ENCODE results near the gene AP2M1.
"Not testable (repeated sequence)": the region's sequence is repeated elsewhere in the genome, so short reads cannot be mapped to it uniquely, and the experiment has no call there.

The AP2M1 gene

GRCh38 chr3:184157206-184157605 lies 17.4 kb upstream of the AP2M1 start:
- DNase-seq: no peak

- DNase-seq: no peak
Observed at GRCh38 chr3:184158404-184158803, 16.3 kb upstream of the AP2M1 start.

- DNase-seq: no peak
Observed at GRCh38 chr3:184160456-184160855, 14.2 kb upstream of the AP2M1 start.

- not testable (repeated sequence) for DNase-seq
Observed at GRCh38 chr3:184162571-184163070, 12.0 kb upstream of the AP2M1 start.

- no peak for DNase-seq
Observed at GRCh38 chr3:184164648-184165330, 9.9 kb upstream of the AP2M1 start.

- no peak for DNase-seq
Observed at GRCh38 chr3:184165543-184165942, 9.1 kb upstream of the AP2M1 start.

DNA sequence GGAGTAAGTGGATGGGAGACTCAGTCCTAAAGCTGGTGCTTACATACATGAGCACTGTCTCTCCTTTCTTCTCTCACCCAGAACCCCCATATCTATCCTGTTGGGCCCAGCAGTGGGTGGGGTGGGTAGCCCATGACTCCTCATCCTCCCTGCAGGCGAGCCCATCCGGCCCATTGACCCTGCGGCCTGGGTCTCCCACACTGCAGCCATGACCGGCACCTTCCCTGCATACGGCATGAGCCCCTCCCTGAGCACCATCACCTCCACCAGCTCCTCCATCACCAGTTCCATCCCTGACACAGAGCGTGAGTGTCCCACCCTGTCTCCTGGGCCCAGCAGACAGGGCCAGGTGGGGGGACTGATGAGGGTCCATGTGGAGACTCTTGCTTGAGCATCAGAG lies 8.0 kb upstream of the AP2M1 start:
- no peak for DNase-seq

DNA sequence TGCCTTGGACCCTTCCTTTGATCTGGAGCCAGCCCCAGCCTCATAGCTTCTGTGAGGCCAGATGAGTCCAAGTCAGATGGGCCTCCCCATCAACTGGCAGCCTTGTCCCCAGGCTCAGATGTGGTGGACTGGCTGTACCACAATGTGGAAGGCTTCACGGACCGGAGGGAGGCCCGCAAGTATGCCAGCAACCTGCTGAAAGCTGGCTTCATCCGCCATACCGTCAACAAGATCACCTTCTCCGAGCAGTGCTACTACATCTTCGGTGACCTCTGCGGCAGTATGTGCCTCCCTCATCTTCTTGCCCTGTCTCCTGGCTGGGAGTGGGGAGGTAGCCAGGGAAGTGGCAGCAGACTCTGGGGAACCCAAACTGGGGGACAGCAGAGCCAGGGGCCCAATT lies 6.9 kb upstream of the AP2M1 start:
- DNase-seq: no peak

GRCh38 chr3:184168363-184169120 lies 6.1 kb upstream of the AP2M1 start:
- no peak for DNase-seq

GRCh38 chr3:184169896-184170875 lies 4.5 kb upstream of the AP2M1 start:
- DNase-seq: no peak

DNA sequence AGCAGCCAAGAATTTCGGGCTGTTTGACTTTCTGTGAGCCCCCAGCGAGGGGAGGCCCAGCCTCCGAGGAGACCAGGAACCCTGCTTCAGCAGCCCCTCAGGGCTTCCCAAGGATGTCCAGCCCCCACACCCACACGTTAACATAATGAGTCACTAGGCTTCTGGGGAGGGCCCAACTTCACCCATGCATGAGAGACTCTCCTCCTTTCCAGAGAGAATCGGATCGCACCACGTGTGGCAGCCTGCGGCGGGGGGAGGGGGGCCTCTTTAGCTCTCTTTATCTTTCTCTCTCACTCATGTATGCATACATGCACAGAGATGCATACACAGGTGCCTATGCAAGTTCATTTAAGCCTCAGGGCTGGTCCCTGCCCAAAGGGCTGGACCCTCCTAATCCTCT lies 3.1 kb upstream of the AP2M1 start:
- DNase-seq: no peak

DNA sequence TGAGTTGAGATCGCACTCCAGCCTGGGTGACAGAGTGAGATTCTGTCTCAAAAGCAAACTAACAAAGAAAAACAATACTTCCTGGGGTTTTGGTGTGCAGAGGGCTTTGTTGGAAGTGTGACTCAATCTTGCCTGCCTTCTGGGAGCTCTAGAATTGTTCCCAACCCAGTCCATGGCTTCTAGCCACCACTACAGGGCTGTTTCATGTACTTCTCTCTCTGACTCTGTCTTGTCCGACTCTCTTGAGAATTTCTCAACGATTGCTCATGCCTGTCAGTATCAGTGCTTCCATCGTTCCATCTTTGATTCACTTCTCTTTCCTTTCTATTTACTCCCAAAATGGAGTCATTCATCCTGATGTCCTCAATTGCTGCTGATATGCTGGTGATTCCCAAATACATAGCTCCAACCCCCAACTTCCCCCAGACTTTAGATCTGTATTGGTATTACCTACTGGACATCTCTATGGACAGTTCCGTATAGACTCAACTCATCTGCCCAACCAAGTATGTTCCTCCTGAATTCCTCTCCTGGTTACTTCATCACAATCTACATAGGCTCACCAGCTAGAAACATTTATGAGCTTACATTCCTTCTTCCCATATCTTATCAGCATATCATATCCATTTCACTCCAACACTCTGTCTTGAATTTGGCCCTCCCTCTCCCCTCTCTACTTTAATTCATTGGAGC lies 1.8 kb upstream of the AP2M1 start:
- DNase-seq: no peak

DNA sequence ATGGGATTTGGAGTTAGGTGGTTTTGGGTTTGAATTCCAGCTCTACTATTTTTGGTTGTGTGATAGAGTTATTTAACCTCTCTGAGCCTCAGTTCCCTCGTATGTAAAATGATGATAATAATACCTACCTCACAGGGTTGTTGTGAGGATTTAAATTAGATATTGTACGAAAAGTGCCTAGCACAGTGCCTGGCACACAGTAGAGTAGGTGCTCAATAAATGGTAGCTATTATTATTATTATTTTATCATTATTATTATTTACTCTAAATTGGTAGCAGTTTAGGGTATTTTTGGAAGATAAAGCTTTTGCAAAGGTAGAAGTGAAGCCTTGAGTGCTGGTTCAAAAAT lies 1.3 kb upstream of the AP2M1 start:
- DNase-seq: no peak

- no peak for DNase-seq
Observed at GRCh38 chr3:184174284-184174645, 390 bp upstream of the AP2M1 start.

DNA sequence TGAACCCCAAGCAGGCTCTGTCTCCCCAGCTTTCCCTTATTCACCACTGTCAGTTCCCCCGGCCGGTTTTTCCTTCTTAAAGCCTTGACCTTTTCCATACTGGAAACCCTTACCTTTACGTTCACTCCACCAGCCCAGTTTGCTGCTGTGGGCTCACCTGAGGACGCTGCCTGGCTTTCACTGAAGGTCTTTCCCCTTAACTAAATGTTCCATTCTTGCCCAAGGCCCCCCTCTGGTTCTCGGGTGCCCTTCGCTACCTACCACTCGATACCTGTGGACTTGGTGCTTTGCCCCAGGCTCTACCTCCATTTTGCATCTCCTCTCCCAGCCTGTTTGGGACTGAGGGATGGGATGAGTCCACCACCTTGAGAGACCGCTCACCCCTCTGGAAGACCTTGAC lies 851 bp downstream of the AP2M1 start:
- no peak for DNase-seq

DNA sequence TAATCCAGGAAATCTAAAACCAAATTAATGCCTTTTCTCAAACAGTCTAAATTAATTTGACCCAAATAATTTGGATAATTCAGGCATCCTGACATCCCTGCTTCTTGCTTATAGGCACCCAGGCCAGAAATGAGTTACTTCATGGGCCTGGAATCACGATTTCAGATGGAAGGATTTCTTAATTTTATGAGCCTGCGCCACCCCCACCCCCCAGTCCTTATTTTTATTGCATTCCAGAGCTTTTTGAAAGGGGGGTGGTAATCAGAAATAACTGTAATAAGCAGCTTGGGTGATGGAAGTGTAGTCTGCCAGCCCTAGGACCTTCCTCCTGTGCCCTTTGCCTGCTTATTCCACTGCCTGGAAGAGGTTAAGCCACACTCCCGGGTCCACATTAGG lies 1.3 kb downstream of the AP2M1 start:
- no peak for DNase-seq

DNA sequence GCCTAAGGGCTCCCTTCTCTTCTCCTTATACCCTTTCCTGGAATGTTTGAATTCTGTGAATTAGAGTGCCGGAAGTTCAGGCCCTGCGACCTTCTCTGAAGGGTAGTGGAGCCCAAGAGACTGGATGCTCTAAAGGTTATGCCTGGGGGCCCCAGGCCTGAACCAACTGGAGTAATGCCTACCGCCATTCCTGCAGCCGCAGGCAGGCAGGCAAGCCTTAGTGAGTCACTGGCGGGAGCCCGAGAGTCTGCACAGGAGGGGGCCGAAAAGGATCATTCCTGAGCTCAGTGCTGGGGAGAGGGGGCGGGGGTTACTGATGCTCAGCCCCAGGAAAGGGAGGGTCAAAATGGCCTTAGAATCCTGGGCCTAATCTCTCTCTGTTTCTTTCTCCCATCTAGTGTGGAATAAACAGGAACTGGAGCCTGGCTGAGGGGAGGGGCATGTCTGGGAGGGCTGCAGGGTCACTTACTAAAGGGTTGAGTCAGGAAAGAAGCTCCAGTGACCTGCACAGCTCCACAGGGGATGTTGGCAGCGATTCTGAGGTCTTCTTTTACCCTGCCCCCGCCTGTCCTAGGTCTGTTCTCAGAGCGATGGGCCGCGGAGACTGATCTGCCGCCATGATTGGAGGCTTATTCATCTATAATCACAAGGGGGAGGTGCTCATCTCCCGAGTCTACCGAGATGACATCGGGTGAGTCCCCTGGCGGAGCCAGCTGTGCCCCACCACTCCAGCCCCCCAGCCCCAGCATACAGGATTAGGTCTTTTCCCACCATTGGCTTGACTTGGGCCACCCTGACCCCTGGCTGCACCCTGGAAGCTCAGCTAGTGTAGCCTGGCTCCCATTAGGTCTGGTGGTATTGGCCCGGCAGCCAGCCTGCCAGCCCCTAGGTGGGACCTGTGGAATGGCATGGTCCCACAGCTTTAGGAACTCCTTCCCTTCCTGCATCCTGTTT lies 2.0 kb downstream of the AP2M1 start:
- DNase-seq: no peak

DNA sequence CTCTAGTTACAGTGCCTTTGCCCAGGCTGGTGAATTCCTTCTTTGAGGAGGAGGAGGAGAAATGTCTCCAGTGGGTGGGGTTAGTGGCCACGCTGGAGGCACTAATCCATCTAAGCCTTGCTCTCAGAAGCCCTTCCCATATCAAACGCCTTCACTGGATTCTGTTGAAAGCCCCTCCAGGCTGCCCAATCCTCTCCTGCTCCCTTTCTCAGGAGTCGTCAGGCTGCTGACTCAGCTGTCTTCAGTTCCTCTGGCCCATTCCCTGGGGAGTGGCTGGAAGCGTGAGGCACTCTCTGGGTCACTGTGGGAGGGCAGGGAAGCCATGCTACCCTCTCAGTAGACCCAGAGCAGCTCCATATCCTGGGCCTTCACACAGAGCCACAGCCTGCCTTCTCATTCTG lies 2.7 kb downstream of the AP2M1 start:
- no peak for DNase-seq

DNA sequence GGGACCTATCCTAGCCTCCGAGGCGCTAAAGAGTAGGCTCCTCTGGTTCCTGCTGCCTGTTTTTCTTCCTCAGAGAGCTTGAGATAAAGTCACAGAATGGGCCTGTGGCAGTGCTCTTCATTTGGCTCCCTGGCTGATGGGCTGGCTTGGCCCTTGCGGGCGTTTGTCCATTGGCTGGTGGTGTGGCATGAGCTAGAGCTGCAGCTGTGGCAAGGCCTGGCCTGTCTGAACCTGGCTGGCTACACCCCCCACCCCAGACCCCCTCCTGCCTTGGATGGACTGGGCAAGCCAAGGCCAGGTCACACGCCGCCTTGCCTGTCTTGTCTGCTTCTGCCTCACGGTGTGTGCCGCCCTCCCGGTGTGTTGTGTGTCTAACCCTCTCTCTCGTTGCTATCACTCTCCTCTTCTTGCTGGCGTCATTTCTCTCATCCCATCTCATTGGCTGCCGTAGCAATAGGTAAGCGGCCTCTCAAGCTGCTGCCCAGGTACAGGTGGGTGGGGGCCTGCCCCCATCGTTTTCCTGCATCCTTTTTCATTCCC lies 3.2 kb downstream of the AP2M1 start:
- no peak for DNase-seq

DNA sequence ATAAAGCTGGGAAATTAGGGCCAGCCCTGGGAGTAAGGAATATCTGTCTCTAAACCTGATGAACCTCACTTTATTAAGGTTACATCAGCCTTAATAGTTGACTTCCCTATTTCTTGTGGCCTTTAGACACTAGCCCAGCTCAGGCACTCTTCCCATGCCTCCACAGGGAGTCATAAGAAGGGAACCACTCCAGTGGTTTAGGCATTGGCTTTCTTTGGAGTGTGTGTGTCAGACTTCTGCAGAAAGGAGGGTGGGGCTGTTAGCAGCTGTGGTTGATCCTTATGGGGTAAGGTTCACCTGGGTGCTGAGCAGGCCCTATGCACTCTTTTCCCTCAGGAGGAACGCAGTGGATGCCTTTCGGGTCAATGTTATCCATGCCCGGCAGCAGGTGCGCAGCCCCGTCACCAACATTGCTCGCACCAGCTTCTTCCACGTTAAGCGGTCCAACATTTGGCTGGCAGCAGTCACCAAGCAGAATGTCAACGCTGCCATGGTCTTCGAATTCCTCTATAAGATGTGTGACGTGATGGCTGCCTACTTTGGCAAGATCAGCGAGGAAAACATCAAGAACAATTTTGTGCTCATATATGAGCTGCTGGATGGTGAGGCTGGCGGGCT lies 4.0 kb downstream of the AP2M1 start:
- no peak for DNase-seq

GRCh38 chr3:184180165-184180564 lies 5.5 kb downstream of the AP2M1 start:
- DNase-seq: no peak
